Left lung (tissue), 14 donors: Measurements from ENCODE around the gene ABCA7. TPM values are rescaled to one million over a fixed set of nuclear protein-coding genes. Genes with fewer than 3 reads are reported as not detected.

Source experiments
- ATAC-seq: fragments of 200-7000 bp; cut with Tn5 transposase; one replicate; pipeline ENCODE4 v1.9.1; 2020; ENCODE audit warnings: moderate library complexity
- DNase-seq, 4 donors: peaks; one replicate each; pipeline ENCODE4 v3.0.0-alpha.2; 2013 to 2020
- H3K27ac ChIP-seq, 2 donors: fragments of 200-600 bp; sonication (generic) in 1 of 2; one replicate each; pipeline versions ENCODE4 v1.5.0 to v1.8.0; 2020 to 2021
- H3K27me3 ChIP-seq, 2 donors: fragments of 200-600 bp; sonication (generic) in 1 of 2; one replicate each; pipeline versions ENCODE4 v1.5.0 to v1.8.0; 2020 to 2021
- H3K36me3 ChIP-seq, 2 donors: fragments of 200-600 bp; sonication (generic) in 1 of 2; one replicate each; pipeline versions ENCODE4 v1.5.0 to v1.8.0; 2020 to 2021
- H3K4me1 ChIP-seq, 2 donors: fragments of 200-600 bp; one replicate each; pipeline ENCODE4 v1.8.0; 2021
- H3K4me3 ChIP-seq, 2 donors: fragments of 200-600 bp; sonication (generic) in 1 of 2; one replicate each; pipeline versions ENCODE4 v1.5.0 to v1.8.0; 2020 to 2021; ENCODE audit warnings: mild to moderate bottlenecking in 1 of 2
- H3K9me3 ChIP-seq, 2 donors: fragments of 200-600 bp; sonication (generic) in 1 of 2; one replicate each; pipeline versions ENCODE4 v1.5.0 to v1.8.0; 2020 to 2021
- CTCF ChIP-seq, 2 donors: fragments of 200-600 bp; sonication (generic) in 1 of 2; IDR thresholded peaks; one replicate each; pipeline versions ENCODE4 v1.5.0 to v1.8.0; 2021; ENCODE audit warnings: antibody characterized with exemption in 2 of 2
- intact Hi-C, 2 donors: fragments of 100-400 bp; cut with DNase I; formaldehyde crosslinking; loops; one replicate each; pipeline versions ENCODE4 v1.11.2 to v1.14.2; 2022
- long read RNA-seq, 12 donors: library from polyadenylated mRNA in 2 of 12; unstranded in 2 of 12; transcript quantifications; one replicate each; pipeline ENCODE4 v2.0.0 and lab custom pipeline, GENCODE V29; 2019 to 2026
- polyA plus RNA-seq, 6 donors: library from polyadenylated mRNA; unstranded; fragments of 120-200 nt; gene quantifications; one replicate each; pipeline ENCODE4 v1.2.1, GENCODE V29; 2013; ENCODE audit not compliant: insufficient read length in 6 of 6
- total RNA-seq, 2 donors: library from RNA; stranded (reverse); fragmentation: NEBNext Ultra II Directional; extraction: Animal tissue kit (Norgen Biotek cat#: 25700); gene quantifications; one replicate each; pipeline ENCODE4 v1.2.1, GENCODE V29; 2021
- donor health status: DM: no; HTN: yes; CAD: no.
- donor health status: DM: no; HTN: no; CAD: no.

The ABCA7 gene
- total RNA-seq: 10 to 100 TPM; 49.6 to 52.2 TPM
- polyA plus RNA-seq: 1 to 10 TPM; 3.3 to 5.5 (median 4.5) TPM
- long read RNA-seq, donor 1, partial matches to known transcripts: 0 of 1 reads
- long read RNA-seq, donor 1, other reads (novel, unspliced or antisense): 0 of 1 reads
- long read RNA-seq, donor 2: 0 reads
- long read RNA-seq, donor 3: 0 reads
- long read RNA-seq, donor 4, partial matches to known transcripts: 23 of 25 reads
- long read RNA-seq, donor 4, other reads (novel, unspliced or antisense): 2 of 25 reads
- long read RNA-seq, donor 5: 0 reads
- long read RNA-seq, donor 6: 0 reads
- long read RNA-seq, donor 7: 0 reads
- long read RNA-seq, donor 8: 0 reads
- long read RNA-seq, donor 9: 0 reads
- long read RNA-seq, donor 10, partial matches to known transcripts: 14 of 15 reads
- long read RNA-seq, donor 10, other reads (novel, unspliced or antisense): 1 of 15 reads
- long read RNA-seq, donor 11: 0 reads
- long read RNA-seq, donor 12: 0 reads

GRCh38 chr19:1039646-1040475, at the start of gene ABCA7:
TSS of gene ABCA7 (plus strand) at chr19:1040107. CDS start at chr19:1041362, 1,255 bp downstream.
- Histone ChIP-seq H3K27me3 (no peaks in the 10 kb centered on the region), H3K27ac (peak within 1 kb of the TSS; percentile 26 to 94), H3K9me3 (no peaks in the 10 kb centered on the region), H3K4me1 (peaks cover 15 to 62% of the 10 kb centered on the region in 2 donors), H3K4me3 (peak within 1 kb of the TSS; percentile 52 to 68), H3K36me3 (peaks cover 0 to 63% of the 10 kb centered on the region in 2 donors)
- ATAC-seq (peak; percentile 94), DNase-seq (peak; percentile 95 to 99 (median 98))
- TF ChIP-seq CTCF (IDR thresholded peaks at IDR 0.05): peak in 1 of 2 donors; percentile 10
- intact Hi-C loops: no loop called here

GRCh38 chr19:990119-990571, 49.8 kb upstream of the ABCA7 start:
- no peak for TF ChIP-seq CTCF (IDR thresholded peaks at IDR 0.05)
- H3K27me3 ChIP-seq: peaks cover 0 to 6% of the 10 kb centered on the region in 2 donors
- no peaks in the 10 kb centered on the region for H3K9me3 ChIP-seq
- H3K4me3 ChIP-seq: no peak overlapping the region
- DNase-seq (peak in 1 of 4 donors; percentile 77), ATAC-seq (no peak)
- H3K4me1 ChIP-seq: peaks cover 0 to 8% of the 10 kb centered on the region in 2 donors
- no peak overlapping the region for H3K27ac ChIP-seq
- intact Hi-C loops: no loop called here
- peaks cover 0 to 77% of the 10 kb centered on the region in 2 donors for H3K36me3 ChIP-seq

GRCh38 chr19:990746-991145, 49.2 kb upstream of the ABCA7 start:
- Histone ChIP-seq H3K9me3 (no peaks in the 10 kb centered on the region), H3K4me3 (no peak overlapping the region), H3K27ac (no peak overlapping the region), H3K27me3 (peaks cover 3 to 12% of the 10 kb centered on the region in 2 donors), H3K36me3 (peaks cover 0 to 76% of the 10 kb centered on the region in 2 donors), H3K4me1 (peaks cover 0 to 3% of the 10 kb centered on the region in 2 donors)
- peak in 1 of 4 donors; percentile 75 for DNase-seq
- TF ChIP-seq CTCF (IDR thresholded peaks at IDR 0.05): no peak
- intact Hi-C loops: no loop called here
- no peak for ATAC-seq

- H3K27ac ChIP-seq: no peak overlapping the region
- no peak for TF ChIP-seq CTCF (IDR thresholded peaks at IDR 0.05)
- peaks cover 9 to 18% of the 10 kb centered on the region in 2 donors for H3K27me3 ChIP-seq
- peaks cover 0 to 70% of the 10 kb centered on the region in 2 donors for H3K36me3 ChIP-seq
- intact Hi-C loops: no loop called here
- no peak overlapping the region for H3K4me3 ChIP-seq
- ATAC-seq (no peak), DNase-seq (peak in 1 of 4 donors; percentile 86)
- peaks cover 0 to 6% of the 10 kb centered on the region in 2 donors for H3K4me1 ChIP-seq
- H3K9me3 ChIP-seq: no peaks in the 10 kb centered on the region
Measured at GRCh38 chr19:991174-991931, 48.6 kb upstream of the ABCA7 start.
